BJ (cell line): ENCODE measurements around the gene OGFRL1. TPM values are rescaled to one million over a fixed set of nuclear protein-coding genes. Genes with fewer than 3 reads are reported as not detected.
"Not testable (repeated sequence)": the region's sequence is repeated elsewhere in the genome, so short reads cannot be mapped to it uniquely, and the experiment has no call there.

Experiments used
- CTCF ChIA-PET: fragments of 350-600 bp; formaldehyde crosslinking; extraction: SDS; loops from one replicate; lab custom pipeline; 2021; ENCODE audit warnings: antibody characterized with exemption, inconsistent platforms; lab: Yijun Ruan, JAX
- POLR2A ChIA-PET: fragments of 300-600 bp; sonication (Branson Sonifier 250); formaldehyde crosslinking; extraction: SDS; loops from one replicate; lab custom pipeline; 2021; ENCODE audit warnings: antibody characterized with exemption; lab: Charles Lee
- DNase-seq: peaks from one replicate; pipeline ENCODE4 v3.0.0-alpha.2; 2011; ENCODE audit warnings: low read depth
- H3K27me3 ChIP-seq: 2 replicates; pipeline ENCODE4 v1.6.0; 2011; ENCODE audit warnings: low read length; ENCODE audit not compliant: control insufficient read depth, insufficient read depth
- H3K36me3 ChIP-seq: 2 replicates; pipeline ENCODE4 v1.5.1; 2011; ENCODE audit warnings: low read length; ENCODE audit not compliant: control insufficient read depth, insufficient read depth
- H3K4me3 ChIP-seq: 2 replicates; pipeline ENCODE4 v1.5.1; 2011; ENCODE audit warnings: low read depth, mild to moderate bottlenecking, control low read depth, low read length
- polyA plus RNA-seq: library from polyadenylated mRNA; depleted of rRNA; stranded (reverse); fragments of >200 nt; gene quantifications from 2 replicates; pipeline ENCODE4 v1.2.3, GENCODE V29; 2011
- TF ChIP-seq, protein P1 (sequence below): IDR thresholded peaks from 2 replicates; pipeline ENCODE4 v1.5.1; 2011; ENCODE audit warnings: low read depth, mild to moderate bottlenecking, control low read depth, inconsistent platforms, low read length, moderate library complexity; ENCODE audit not compliant: insufficient read depth

Gene OGFRL1
- polyA plus RNA-seq, 1 experiment = 5.2 TPM

DNA sequence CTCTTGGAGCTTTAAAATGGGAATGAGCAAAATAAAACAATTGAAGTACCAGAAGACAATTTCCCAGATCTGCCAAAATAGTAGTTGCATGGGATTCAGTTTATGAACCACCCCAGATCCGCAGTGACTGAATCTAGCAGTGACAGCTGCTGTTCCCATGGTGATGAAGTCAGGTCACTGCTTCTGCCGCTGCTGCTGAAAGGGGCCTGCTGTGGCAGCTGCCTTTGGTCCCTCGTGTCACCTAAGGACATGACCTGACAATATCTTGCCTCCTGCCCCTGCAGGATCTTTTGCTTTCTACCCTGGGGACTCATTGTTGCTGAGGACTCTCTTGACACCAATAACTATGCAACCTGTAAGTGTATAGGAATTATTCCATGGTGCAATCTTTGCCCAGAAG, 34.3 kb upstream of the OGFRL1 start:
- TF ChIP-seq, protein P1, sequence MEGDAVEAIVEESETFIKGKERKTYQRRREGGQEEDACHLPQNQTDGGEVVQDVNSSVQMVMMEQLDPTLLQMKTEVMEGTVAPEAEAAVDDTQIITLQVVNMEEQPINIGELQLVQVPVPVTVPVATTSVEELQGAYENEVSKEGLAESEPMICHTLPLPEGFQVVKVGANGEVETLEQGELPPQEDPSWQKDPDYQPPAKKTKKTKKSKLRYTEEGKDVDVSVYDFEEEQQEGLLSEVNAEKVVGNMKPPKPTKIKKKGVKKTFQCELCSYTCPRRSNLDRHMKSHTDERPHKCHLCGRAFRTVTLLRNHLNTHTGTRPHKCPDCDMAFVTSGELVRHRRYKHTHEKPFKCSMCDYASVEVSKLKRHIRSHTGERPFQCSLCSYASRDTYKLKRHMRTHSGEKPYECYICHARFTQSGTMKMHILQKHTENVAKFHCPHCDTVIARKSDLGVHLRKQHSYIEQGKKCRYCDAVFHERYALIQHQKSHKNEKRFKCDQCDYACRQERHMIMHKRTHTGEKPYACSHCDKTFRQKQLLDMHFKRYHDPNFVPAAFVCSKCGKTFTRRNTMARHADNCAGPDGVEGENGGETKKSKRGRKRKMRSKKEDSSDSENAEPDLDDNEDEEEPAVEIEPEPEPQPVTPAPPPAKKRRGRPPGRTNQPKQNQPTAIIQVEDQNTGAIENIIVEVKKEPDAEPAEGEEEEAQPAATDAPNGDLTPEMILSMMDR = no peak
- Histone ChIP-seq H3K27me3 (no peaks in the 10 kb centered on the region), H3K36me3 (no peaks in the 10 kb centered on the region), H3K4me3 (no peak overlapping the region)
- POLR2A ChIA-PET = no interaction called here
- CTCF ChIA-PET = interaction anchor here (0.6 to 1.0 kb wide), 2 partner anchors 88 to 215 kb away, joined by 3 read pairs; no protein-coding TSS in a partner anchor
- DNase-seq = no peak

DNA sequence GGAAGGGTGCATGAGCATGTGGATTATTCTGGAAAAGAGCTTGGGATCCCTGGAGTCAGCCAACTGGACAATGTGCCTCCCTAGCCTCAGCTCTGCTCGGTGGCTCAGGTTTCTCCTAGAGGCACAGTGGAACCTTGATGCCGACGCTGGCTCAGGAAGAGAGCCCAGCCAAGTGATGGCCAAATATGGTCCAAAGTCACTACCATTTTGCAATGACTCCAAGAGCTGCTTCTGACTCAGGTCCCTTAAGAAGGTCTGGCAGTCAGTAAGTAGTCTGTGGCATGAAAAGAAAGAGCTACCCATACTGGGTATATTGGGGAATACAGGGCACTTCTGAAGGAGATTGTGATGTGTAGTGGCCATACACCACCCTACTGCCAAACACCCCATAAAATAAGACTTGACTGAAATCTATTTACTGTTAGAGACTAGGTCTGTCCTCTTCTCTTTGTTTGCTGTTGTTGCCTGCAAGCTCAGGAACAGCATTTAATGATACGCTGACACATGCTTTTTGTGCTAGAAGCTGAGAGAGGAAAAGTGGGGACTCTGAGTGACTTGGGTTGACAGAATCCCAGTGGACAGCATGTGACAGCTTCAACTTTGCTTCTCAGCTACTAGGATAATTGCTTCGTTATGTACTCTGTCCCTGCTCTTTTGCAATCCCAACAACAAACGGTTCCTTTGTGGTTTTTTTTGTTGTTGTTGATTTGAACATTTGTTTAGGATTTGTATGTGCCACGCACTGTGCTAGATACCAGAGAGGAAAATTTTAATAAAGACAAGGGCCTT, 30.3 kb upstream of the OGFRL1 start:
- POLR2A ChIA-PET = no interaction called here
- TF ChIP-seq, protein P1 = no peak
- CTCF ChIA-PET = interaction anchor here (0.7 to 2.0 kb wide), 4 partner anchors 9 to 20 kb away, joined by 3 to 5 read pairs (median 4); no protein-coding TSS in a partner anchor
- no peak for DNase-seq
- Histone ChIP-seq H3K4me3 (no peak overlapping the region), H3K36me3 (no peaks in the 10 kb centered on the region), H3K27me3 (no peaks in the 10 kb centered on the region)

DNA sequence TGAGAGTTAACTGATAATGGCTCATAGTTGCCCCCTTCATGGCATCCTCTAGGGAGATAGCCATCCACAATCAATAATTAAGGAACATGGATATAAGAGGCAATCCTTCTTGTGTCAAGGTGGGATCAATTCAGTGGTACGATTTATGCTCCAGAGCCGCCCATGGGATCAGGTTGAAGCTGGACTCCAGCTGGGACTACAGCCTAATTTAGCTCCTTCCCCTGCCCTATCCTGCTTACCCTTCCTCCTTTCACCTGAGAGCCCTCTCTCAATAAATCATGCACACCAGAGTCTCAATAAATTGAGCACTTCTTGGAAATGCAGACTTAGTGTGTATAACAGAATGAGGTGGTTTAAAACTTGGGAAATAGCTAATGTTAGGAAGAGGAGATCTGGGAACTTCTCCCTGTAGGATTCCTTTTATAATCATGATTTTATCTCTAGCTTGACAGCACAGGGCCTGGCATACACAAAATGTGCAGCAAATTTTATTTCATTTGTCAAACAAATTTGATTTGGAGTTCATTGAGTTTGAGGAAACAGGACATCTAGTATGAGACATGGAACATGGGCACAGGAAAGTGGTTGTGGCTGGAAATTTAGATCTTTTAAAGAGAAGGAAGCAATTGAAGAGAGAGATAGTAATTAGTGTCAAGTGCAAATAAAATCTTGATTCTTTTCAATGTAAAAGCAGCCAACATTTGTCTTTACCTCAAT, 28.6 kb upstream of the OGFRL1 start:
- ChIA-PET CTCF (interaction anchor here (0.6 kb wide), 1 partner anchor 80 kb away, joined by 3 read pairs; no protein-coding TSS in a partner anchor), POLR2A (no interaction called here)
- no peak overlapping the region for H3K4me3 ChIP-seq
- DNase-seq = no peak
- TF ChIP-seq, protein P1 = no peak
- no peaks in the 10 kb centered on the region for H3K36me3 ChIP-seq
- H3K27me3 ChIP-seq = no peaks in the 10 kb centered on the region

DNA sequence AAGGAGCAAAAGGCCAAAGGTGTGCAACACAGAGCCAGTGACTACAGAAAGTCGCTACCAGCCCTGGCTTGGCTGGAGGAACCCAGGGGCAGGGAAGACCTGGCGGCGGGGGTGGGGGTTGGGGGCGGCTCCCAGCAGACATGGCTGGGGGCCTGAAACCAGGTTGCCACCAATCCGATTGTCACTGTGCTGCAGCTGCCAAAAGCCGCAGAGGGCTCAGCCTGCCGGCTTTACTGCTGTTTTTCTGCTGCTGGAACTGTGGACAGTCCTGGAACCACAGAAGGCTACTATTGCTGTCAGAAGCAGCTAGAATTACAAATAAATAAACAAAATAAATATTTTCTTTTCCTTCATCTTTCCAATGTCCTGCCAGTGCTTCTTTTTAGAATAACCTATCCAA, 25.7 kb upstream of the OGFRL1 start:
- Histone ChIP-seq H3K27me3 (no peaks in the 10 kb centered on the region), H3K4me3 (no peak overlapping the region), H3K36me3 (no peaks in the 10 kb centered on the region)
- ChIA-PET CTCF (no interaction called here), POLR2A (no interaction called here)
- no peak for DNase-seq
- TF ChIP-seq, protein P1 = no peak

- CTCF ChIA-PET, H3K27me3 ChIP-seq, POLR2A ChIA-PET, H3K4me3 ChIP-seq, H3K36me3 ChIP-seq, DNase-seq: not testable (repeated sequence)
These were observed 22.2 kb upstream of the OGFRL1 start for GRCh38 chr6:71266392-71266791.
